ELF-1 (cell line): ENCODE measurements around the gene FAM83C.

Experiments
- DNase-seq: peaks from one replicate; pipeline ENCODE4 v3.0.0-alpha.2; 2016; ENCODE audit warnings: low read depth, low spot score

FAM83C gene

DNA sequence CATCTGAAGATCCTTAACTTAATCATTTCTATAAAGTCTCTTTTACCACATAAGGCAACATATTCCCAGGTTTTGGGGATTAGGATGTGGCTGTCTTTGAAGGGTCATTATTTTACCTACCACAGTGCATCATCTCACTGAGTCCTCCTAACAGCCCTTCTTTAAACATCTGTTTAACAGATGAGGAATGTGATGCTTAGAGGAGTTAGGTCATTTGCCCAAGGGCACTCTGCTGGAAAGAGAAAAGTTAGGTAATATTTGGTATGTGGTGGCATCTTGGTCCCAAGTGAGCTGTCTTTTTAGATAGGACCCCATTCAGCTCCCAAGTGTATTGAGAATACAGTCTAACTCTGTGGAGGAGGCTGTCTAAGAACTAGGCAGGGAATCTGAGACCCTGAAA, 54.7 kb downstream of the FAM83C start:
- no peak for DNase-seq

- no peak for DNase-seq
These were observed 56.3 kb downstream of the FAM83C start for GRCh38 chr20:35235881-35236280.
